ENCODE measurements around the gene COX4I2. TPM values are rescaled to one million over a fixed set of nuclear protein-coding genes. Genes with fewer than 3 reads are reported as not detected.

Gene COX4I2
- total and polyA plus RNA-seq, 2 donors (not counting 3 experiments of a cell fraction or from before 2014, with no cell fraction given): not detected

- intact Hi-C loops (cut with micrococcal nuclease) (no loop called here), dilution Hi-C loops (cut with MboI; ENCODE audit: extremely low pct_ligation_motif_present, low sequenced_read_pairs) (no loop called here)
- Histone ChIP-seq H3K4me1 (ENCODE audit: control insufficient read depth, extremely low read depth, insufficient read depth, low read length) (peaks cover 18% of the 10 kb centered on the region), H3K9ac (replicated peaks; ENCODE audit: extremely low read depth, insufficient read depth, low read length) (no peak overlapping the region), H3K4me3 (replicated peaks in 1 of 3; ENCODE audit: insufficient read depth in 1 of 3, low read depth in 1 of 3, low read length in 3 of 3) (no peak overlapping the region), H3K27me3 (ENCODE audit: control insufficient read depth in 2 of 2, insufficient read depth in 2 of 2, low read length in 2 of 2) (no peaks in the 10 kb centered on the region), H3K36me3 (ENCODE audit: control insufficient read depth in 2 of 2, extremely low read depth in 1 of 2, insufficient read depth in 2 of 2, low read length in 2 of 2) (no peaks in the 10 kb centered on the region), H4K20me1 (replicated peaks; ENCODE audit: control insufficient read depth, extremely low read depth, insufficient read depth, low read length) (no peaks in the 10 kb centered on the region), H3K4me2 (ENCODE audit: insufficient read depth, low read length) (no peak overlapping the region), H2AFZ (ENCODE audit: low read depth, low read length) (no peak overlapping the region), H3K9me3 (replicated peaks; ENCODE audit: control insufficient read depth, insufficient read depth, low read length) (no peaks in the 10 kb centered on the region), H3K79me2 (ENCODE audit: control insufficient read depth, insufficient read depth, low read length) (no peaks in the 10 kb centered on the region), H3K9me1 (replicated peaks; ENCODE audit: control insufficient read depth, extremely low read depth, insufficient read depth, low read length) (no peaks in the 10 kb centered on the region), H3K27ac (ENCODE audit: insufficient read depth, low read depth, low read length) (no peak overlapping the region)
- FAIRE-seq (no peak), DNase-seq (ENCODE audit: low read depth, low spot score) (no peak)
- ChIA-PET CTCF (interaction anchor here (1.3 to 3.9 kb wide), 4 partner anchors 14 to 31 kb away, joined by 4 to 24 read pairs (median 6); partner anchors contain the start of gene ID1), POLR2A (no interaction called here)
- BruUV-seq (replicated peaks): no TSS peak
- TF ChIP-seq POLR2AphosphoS5 (IDR thresholded peaks at IDR 0.05; ENCODE audit: insufficient read depth, low read depth, low read length): no peak
- TF ChIP-seq EZH2 (IDR thresholded peaks at IDR 0.05; ENCODE audit: borderline replicate concordance, low read depth, low read length, severe bottlenecking): no peak
- TF ChIP-seq CTCF (IDR thresholded peaks at IDR 0.05; ENCODE audit: extremely low read depth in 1 of 2, insufficient read depth in 1 of 2, low read depth in 1 of 2, low read length in 2 of 2): no peak
- TF ChIP-seq MAX (IDR thresholded peaks at IDR 0.05; ENCODE audit: insufficient read depth, insufficient read length): no peak
- TF ChIP-seq JUN (IDR thresholded peaks at IDR 0.05; ENCODE audit: borderline replicate concordance, insufficient read depth, insufficient read length, low read depth): no peak
- no peak for TF ChIP-seq FOS (IDR thresholded peaks at IDR 0.05; ENCODE audit: borderline replicate concordance, insufficient read depth, low read length)
- TF ChIP-seq MYC (IDR thresholded peaks at IDR 0.05; ENCODE audit: low read depth, low read length): no peak
- TF ChIP-seq GATA2 (IDR thresholded peaks at IDR 0.05; ENCODE audit: insufficient read depth, insufficient read length, low read depth, low read length): no peak
- no peak for TF ChIP-seq POLR2A (IDR thresholded peaks at IDR 0.05; ENCODE audit: low read depth, low read length)
Observed at GRCh38 chr20:31590717-31591225, 46.9 kb upstream of the COX4I2 start.
